GM12874 (cell line): ENCODE data around the gene DOCK6.
A peak's percentile ranks its signal among the peaks of the same experiment; 100 is the strongest.

Experiments
- CTCF ChIP-seq: IDR thresholded peaks from 2 replicates; pipeline ENCODE4 v1.5.1; 2011; ENCODE audit warnings: low read depth, mild to moderate bottlenecking, control low read depth, low read length, moderate library complexity; ENCODE audit not compliant: insufficient read depth

DOCK6 gene

DNA sequence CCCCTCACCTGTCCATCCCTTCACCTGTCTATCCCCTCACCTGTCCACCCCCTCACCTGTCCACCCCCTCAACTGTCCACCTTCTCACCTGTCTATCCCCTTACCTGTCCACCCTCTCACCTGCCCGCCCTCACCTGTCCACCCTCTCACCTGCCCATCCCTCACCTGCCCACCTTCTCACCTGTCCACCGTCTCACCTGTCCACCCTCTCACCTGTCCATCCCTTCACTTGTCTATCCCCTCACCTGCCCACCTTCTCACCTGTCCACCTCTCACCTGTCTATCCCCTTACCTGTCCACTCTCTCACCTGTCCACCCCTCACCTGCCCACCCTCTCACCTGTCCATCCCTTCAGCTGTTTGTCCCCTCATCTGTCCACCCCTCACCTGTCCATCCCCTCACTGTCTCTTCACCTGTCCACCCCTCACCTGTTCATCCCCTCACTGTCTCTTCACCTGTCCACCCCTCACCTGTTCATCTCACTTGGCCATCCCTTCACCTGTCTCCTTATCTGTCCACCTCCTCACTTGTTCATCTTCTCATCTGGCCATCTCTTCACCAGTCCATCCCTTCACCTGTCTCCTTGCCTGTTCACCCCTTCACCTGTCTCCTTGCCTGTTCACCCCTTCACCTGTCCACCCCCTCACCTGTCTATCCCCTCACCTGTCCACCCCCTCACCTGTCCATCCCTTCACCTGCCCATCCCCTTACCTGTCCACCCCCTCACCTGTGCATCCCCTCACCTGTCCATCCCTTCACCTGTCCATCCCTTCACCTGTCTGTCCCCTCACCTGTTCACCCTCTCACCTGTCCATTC, 52.3 kb downstream of the DOCK6 start:
- no peak for TF ChIP-seq CTCF

GRCh38 chr19:11208561-11209471, 53.5 kb downstream of the DOCK6 start:
- TF ChIP-seq CTCF: no peak

DNA sequence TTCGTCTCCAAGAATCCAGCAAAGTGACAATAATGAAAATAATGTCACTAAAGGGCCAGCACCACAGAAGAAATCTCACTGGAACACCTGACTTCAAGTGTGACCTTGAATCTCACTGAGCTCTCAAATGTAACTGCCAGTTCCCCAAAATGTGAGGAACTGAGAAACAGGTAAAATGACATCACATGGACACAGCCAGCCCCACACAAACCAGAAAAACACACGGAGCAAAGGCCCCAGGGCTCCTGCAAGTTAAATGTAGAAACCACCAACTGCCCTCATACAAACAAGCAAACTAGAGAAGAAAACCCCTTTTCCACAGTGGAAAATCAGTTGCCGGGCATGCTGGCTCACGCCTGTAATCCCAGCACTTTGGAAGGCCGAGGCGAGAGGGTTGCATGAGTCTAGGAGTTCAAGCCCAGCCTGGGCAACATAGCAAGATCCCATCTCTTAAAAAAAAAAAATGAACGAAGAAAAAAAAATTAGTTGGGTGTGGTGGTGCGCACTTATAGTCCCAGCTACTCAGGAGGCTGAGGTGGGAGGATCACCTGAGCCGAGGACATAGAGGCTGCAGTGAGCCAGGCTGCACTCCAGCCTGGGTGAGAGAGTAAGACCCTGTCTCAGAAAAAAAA, 56.3 kb downstream of the DOCK6 start:
- TF ChIP-seq CTCF: no peak

- no peak for TF ChIP-seq CTCF
These were observed 57.4 kb downstream of the DOCK6 start for GRCh38 chr19:11204943-11205349.

DNA sequence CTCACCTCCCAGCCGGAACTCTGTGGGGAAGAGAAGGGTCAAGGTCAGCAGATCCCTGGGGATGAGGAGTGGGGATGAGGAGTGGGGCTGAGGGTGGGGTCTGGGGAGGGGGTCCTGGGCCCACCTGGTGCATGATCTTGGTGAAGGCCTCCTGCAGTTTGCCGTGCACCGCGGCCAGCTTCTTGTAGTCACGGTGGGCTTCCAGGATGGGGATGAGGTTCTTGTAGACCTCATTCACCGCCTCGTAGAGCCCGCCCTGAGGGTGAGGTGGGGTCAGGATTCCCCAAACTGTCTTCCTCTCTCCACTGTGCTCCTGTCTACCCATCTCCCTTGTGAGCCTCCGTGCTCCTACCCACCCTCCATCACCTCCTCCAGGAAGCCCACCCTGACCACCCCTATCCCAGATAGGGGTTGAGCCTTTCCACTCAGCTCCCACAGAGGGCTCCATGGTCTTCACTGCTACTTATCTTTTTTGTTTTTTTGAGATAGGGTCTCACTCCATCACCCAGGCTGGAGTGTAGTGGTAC, 58.2 kb downstream of the DOCK6 start:
- TF ChIP-seq CTCF: no peak

- peak; percentile 90 for TF ChIP-seq CTCF
These were observed 58.9 kb downstream of the DOCK6 start for GRCh38 chr19:11203194-11204075.
